ENCODE measurements around the gene AMFR.

GRCh38 chr16:56384074-56384721, 41.1 kb downstream of the AMFR start:
- no peak for TF ChIP-seq CTCF (conservative IDR thresholded peaks at IDR 0.05; ENCODE audit: low read depth, low read length)
- no peak for TF ChIP-seq EZH2 (IDR thresholded peaks at IDR 0.05; ENCODE audit: borderline replicate concordance, low read depth, low read length, poor library complexity, severe bottlenecking)
